Mucosa of gallbladder (tissue), 1 donor: ENCODE measurements around the gene XKR8. TPM values are rescaled to one million over a fixed set of nuclear protein-coding genes. Genes with fewer than 3 reads are reported as not detected.
"Not testable (repeated sequence)": the region's sequence is repeated elsewhere in the genome, so short reads cannot be mapped to it uniquely, and the experiment has no call there.

Experiments used
- DNase-seq: peaks from one replicate; pipeline ENCODE4 v3.0.0-alpha.2; 2020; ENCODE audit warnings: low spot score
- total RNA-seq: library from RNA; stranded (reverse); gene quantifications from one replicate; pipeline ENCODE4 v1.2.1, GENCODE V29; 2021
- donor health status: DM: no; HTN: no; CAD: no.

XKR8 gene
- total RNA-seq, 1 donor from 2014 or later = 10.9 TPM

- no peak for DNase-seq
Measured at GRCh38 chr1:27990920-27991537, 31.3 kb downstream of the XKR8 start.

GRCh38 chr1:27992276-27992675 lies 32.5 kb downstream of the XKR8 start:
- no peak for DNase-seq

GRCh38 chr1:27993241-27993640 lies 33.5 kb downstream of the XKR8 start:
- no peak for DNase-seq

GRCh38 chr1:27994060-27994459 lies 34.3 kb downstream of the XKR8 start:
- DNase-seq = no peak

- not testable (repeated sequence) for DNase-seq
Measured at GRCh38 chr1:27994526-27994925, 34.8 kb downstream of the XKR8 start.

GRCh38 chr1:27999055-27999454 lies 39.3 kb downstream of the XKR8 start:
- no peak for DNase-seq

GRCh38 chr1:28002600-28002999 lies 42.8 kb downstream of the XKR8 start:
- DNase-seq = no peak

- DNase-seq = not testable (repeated sequence)
Measured at GRCh38 chr1:28003117-28003516, 43.3 kb downstream of the XKR8 start.

GRCh38 chr1:28010969-28011368 lies 51.2 kb downstream of the XKR8 start:
- no peak for DNase-seq

Other genes starting within 250 kb of the XKR8 start
- 16.8 TPM for gene FAM76A, start 234.0 kb upstream of the XKR8 start, total RNA-seq
- 78.8 TPM for gene STX12, start 186.8 kb upstream of the XKR8 start, total RNA-seq
- gene PPP1R8, start 129.2 kb upstream of the XKR8 start, total RNA-seq = 36.5 TPM
- 18.3 TPM for gene THEMIS2, start 87.4 kb upstream of the XKR8 start, total RNA-seq
- 25.6 TPM for gene RPA2, start 45.4 kb upstream of the XKR8 start, total RNA-seq
- gene SMPDL3B, start 25.0 kb upstream of the XKR8 start, total RNA-seq = 7.0 TPM
- gene EYA3, start 128.6 kb downstream of the XKR8 start, total RNA-seq = 19.0 TPM
- 9.8 TPM for gene PTAFR, start 216.7 kb downstream of the XKR8 start, total RNA-seq